Uterus (tissue), 4 donors: ENCODE data around the gene FAM221B. TPM values are rescaled to one million over a fixed set of nuclear protein-coding genes. Genes with fewer than 3 reads are reported as not detected.

Experiments used
- DNase-seq, 2 donors: peaks; one replicate each; pipeline ENCODE4 v3.0.0-alpha.2; 2019 to 2020
- H3K27ac ChIP-seq, 2 donors: fragments of 200-600 bp; sonication (generic); 1 replicate in 1 of 2; 2 replicates in 1 of 2; pipeline ENCODE4 v1.5.1; 2016 to 2018
- H3K27me3 ChIP-seq, 2 donors: fragments of 200-600 bp; sonication (generic); one replicate each; pipeline ENCODE4 v1.5.1; 2018 to 2019; ENCODE audit warnings: control low read depth in 1 of 2
- H3K36me3 ChIP-seq, 2 donors: fragments of 200-600 bp; sonication (generic); one replicate each; pipeline ENCODE4 v1.5.1; 2019; ENCODE audit warnings: control low read depth in 1 of 2
- H3K4me1 ChIP-seq, 2 donors: fragments of 200-600 bp; sonication (generic); one replicate each; pipeline ENCODE4 v1.5.1; 2018 to 2019; ENCODE audit warnings: control low read depth in 1 of 2
- H3K4me3 ChIP-seq, 2 donors: fragments of 200-600 bp; sonication (generic); 1 replicate in 1 of 2; 2 replicates in 1 of 2; pipeline ENCODE4 v1.5.1; 2018 to 2019; ENCODE audit warnings: mild to moderate bottlenecking in 1 of 2
- H3K9me3 ChIP-seq, 2 donors: fragments of 200-600 bp; sonication (generic); one replicate each; pipeline ENCODE4 v1.5.1; 2019; ENCODE audit warnings: control low read depth in 1 of 2
- POLR2A ChIP-seq, 2 donors: fragments of 450-650 bp; IDR thresholded peaks; one replicate each; pipeline ENCODE4 v1.6.1; 2016; ENCODE audit warnings: antibody characterized with exemption in 2 of 2, mild to moderate bottlenecking in 1 of 2, moderate library complexity in 1 of 2
- intact Hi-C: fragments of 100-400 bp; cut with DNase I; formaldehyde crosslinking; loops from one replicate; pipeline ENCODE4 v1.15.1; 2023; ENCODE audit warnings: low total_unique reads
- total RNA-seq, 4 donors: library from RNA; depleted of rRNA in 3 of 4; stranded (reverse); fragments of >200 nt in 3 of 4; gene quantifications; one replicate each; pipeline versions ENCODE4 v1.1.0 to v1.2.4, GENCODE V29; 2014 to 2023
- TF ChIP-seq, protein P1 (sequence below), 4 experiments: fragments of 200-600 bp in 2 of 4; fragments of 450-650 bp in 2 of 4; sonication (generic) in 2 of 4; IDR thresholded peaks; one replicate each; pipeline ENCODE4 v1.5.1; 2016 to 2019; ENCODE audit warnings: antibody characterized with exemption in 4 of 4, mild to moderate bottlenecking in 2 of 4, moderate library complexity in 1 of 4
- donor health status: DM: yes; HTN: yes; CAD: no.

The FAM221B gene
- total RNA-seq, 4 donors from 2014 or later = not detected

- Histone ChIP-seq H3K4me3 (no peak overlapping the region), H3K27ac (no peak overlapping the region), H3K9me3 (no peaks in the 10 kb centered on the region), H3K27me3 (no peaks in the 10 kb centered on the region), H3K36me3 (no peaks in the 10 kb centered on the region), H3K4me1 (no peaks in the 10 kb centered on the region)
- intact Hi-C loops = no loop called here
- DNase-seq = no peak
- TF ChIP-seq POLR2A (IDR thresholded peaks at IDR 0.05) = no peak
- TF ChIP-seq, protein P1, sequence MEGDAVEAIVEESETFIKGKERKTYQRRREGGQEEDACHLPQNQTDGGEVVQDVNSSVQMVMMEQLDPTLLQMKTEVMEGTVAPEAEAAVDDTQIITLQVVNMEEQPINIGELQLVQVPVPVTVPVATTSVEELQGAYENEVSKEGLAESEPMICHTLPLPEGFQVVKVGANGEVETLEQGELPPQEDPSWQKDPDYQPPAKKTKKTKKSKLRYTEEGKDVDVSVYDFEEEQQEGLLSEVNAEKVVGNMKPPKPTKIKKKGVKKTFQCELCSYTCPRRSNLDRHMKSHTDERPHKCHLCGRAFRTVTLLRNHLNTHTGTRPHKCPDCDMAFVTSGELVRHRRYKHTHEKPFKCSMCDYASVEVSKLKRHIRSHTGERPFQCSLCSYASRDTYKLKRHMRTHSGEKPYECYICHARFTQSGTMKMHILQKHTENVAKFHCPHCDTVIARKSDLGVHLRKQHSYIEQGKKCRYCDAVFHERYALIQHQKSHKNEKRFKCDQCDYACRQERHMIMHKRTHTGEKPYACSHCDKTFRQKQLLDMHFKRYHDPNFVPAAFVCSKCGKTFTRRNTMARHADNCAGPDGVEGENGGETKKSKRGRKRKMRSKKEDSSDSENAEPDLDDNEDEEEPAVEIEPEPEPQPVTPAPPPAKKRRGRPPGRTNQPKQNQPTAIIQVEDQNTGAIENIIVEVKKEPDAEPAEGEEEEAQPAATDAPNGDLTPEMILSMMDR (IDR thresholded peaks at IDR 0.05) = no peak
Observed at GRCh38 chr9:35868933-35869332, 40.4 kb upstream of the FAM221B start.

DNA sequence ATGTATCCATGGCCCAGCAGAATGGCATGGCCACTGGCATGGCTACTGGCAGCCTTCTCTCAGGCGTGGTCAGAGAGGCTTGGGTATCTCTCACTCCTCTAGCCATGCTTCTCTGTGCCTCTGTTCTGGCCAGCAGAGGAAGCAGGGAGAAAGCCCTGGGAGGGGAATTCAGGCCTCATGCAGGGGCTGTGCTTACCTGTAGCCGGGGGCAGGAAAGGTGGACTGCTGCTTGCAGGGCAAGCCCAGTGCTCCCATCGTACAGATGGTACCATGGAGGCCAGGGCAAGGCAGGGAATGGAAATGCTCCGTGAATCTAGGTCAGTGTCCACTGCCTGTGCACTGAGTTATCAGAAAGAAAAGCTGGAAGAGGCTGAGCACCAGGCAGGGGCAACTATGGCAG, 39.0 kb upstream of the FAM221B start:
- H3K4me3 ChIP-seq = no peak overlapping the region
- no peak for TF ChIP-seq POLR2A (IDR thresholded peaks at IDR 0.05)
- TF ChIP-seq, protein P1 (IDR thresholded peaks at IDR 0.05) = no peak
- no peaks in the 10 kb centered on the region for H3K4me1 ChIP-seq
- no peak for DNase-seq
- intact Hi-C loops = no loop called here
- H3K9me3 ChIP-seq = no peaks in the 10 kb centered on the region
- H3K27me3 ChIP-seq = no peaks in the 10 kb centered on the region
- no peaks in the 10 kb centered on the region for H3K36me3 ChIP-seq
- no peak overlapping the region for H3K27ac ChIP-seq

- Histone ChIP-seq H3K36me3 (no peaks in the 10 kb centered on the region), H3K4me3 (no peak overlapping the region), H3K9me3 (no peaks in the 10 kb centered on the region), H3K27me3 (no peaks in the 10 kb centered on the region), H3K4me1 (no peaks in the 10 kb centered on the region), H3K27ac (no peak overlapping the region)
- no peak for DNase-seq
- no peak for TF ChIP-seq POLR2A (IDR thresholded peaks at IDR 0.05)
- TF ChIP-seq, protein P1 (IDR thresholded peaks at IDR 0.05) = no peak
- intact Hi-C loops = no loop called here
Observed at GRCh38 chr9:35864695-35865255, 36.2 kb upstream of the FAM221B start.

GRCh38 chr9:35863583-35863982, 35.1 kb upstream of the FAM221B start:
- Histone ChIP-seq H3K36me3 (no peaks in the 10 kb centered on the region), H3K27me3 (no peaks in the 10 kb centered on the region), H3K4me3 (no peak overlapping the region), H3K4me1 (no peaks in the 10 kb centered on the region), H3K27ac (no peak overlapping the region), H3K9me3 (no peaks in the 10 kb centered on the region)
- TF ChIP-seq, protein P1 (IDR thresholded peaks at IDR 0.05) = no peak
- TF ChIP-seq POLR2A (IDR thresholded peaks at IDR 0.05) = no peak
- DNase-seq = no peak
- intact Hi-C loops = no loop called here

- H3K36me3 ChIP-seq = no peaks in the 10 kb centered on the region
- no peak overlapping the region for H3K4me3 ChIP-seq
- no peak overlapping the region for H3K27ac ChIP-seq
- no peaks in the 10 kb centered on the region for H3K9me3 ChIP-seq
- H3K27me3 ChIP-seq = no peaks in the 10 kb centered on the region
- no peak for DNase-seq
- no peaks in the 10 kb centered on the region for H3K4me1 ChIP-seq
- intact Hi-C loops = no loop called here
- TF ChIP-seq, protein P1 (IDR thresholded peaks at IDR 0.05) = no peak
- TF ChIP-seq POLR2A (IDR thresholded peaks at IDR 0.05) = no peak
Observed at GRCh38 chr9:35862328-35862727, 33.8 kb upstream of the FAM221B start.
